Bladder microvascular endothelial cell (primary cell): Measurements from ENCODE around the gene EBNA1BP2. TPM values are rescaled to one million over a fixed set of nuclear protein-coding genes. Genes with fewer than 3 reads are reported as not detected.

Source experiments
- total RNA-seq: library from RNA; depleted of rRNA; stranded (reverse); fragments of >200 nt; gene quantifications from 2 replicates; pipeline ENCODE4 v1.2.3, GENCODE V29; 2014

The EBNA1BP2 gene
- total RNA-seq = 66.1 and 81.1 TPM in 2 replicates

GRCh38 chr1:43171876-43172526 lies at the start of gene EBNA1BP2, which contains the start of gene CFAP57:
Gene EBNA1BP2 (minus strand): TSS chr1:43172290. CDS start chr1:43172118, 172 bp downstream.
Gene CFAP57 (plus strand): TSS chr1:43172330. CDS start chr1:43172754, 424 bp downstream.

Other genes with a start within 250 kb of the EBNA1BP2 start
- gene SLC2A1, start 213.4 kb downstream of the EBNA1BP2 start, total RNA-seq = 18.8 and 36.9 TPM in 2 replicates
- 0.16 and 0.31 TPM in 2 replicates for gene CFAP57, start within 50 bp of the EBNA1BP2 start, total RNA-seq
- gene TMEM125, start 97.7 kb upstream of the EBNA1BP2 start, total RNA-seq = 0.06 TPM in 1 of 2 replicates, not detected in the other
- not detected in 2 replicates for gene C1orf210, start 113.3 kb upstream of the EBNA1BP2 start, total RNA-seq
- gene TIE1, start 128.7 kb upstream of the EBNA1BP2 start, total RNA-seq = 740 and 1,208 TPM in 2 replicates
- 0.06 TPM in 1 of 2 replicates, not detected in the other for gene MPL, start 165.5 kb upstream of the EBNA1BP2 start, total RNA-seq
- gene CDC20, start 186.7 kb upstream of the EBNA1BP2 start, total RNA-seq = 29.1 and 66.4 TPM in 2 replicates
- gene ELOVL1, start 195.7 kb upstream of the EBNA1BP2 start, total RNA-seq = 46.8 and 67.8 TPM in 2 replicates
- 37.7 and 42.8 TPM in 2 replicates for gene MED8, start 217.5 kb upstream of the EBNA1BP2 start, total RNA-seq
- gene SZT2, start 217.6 kb upstream of the EBNA1BP2 start, total RNA-seq = 10.5 and 28.6 TPM in 2 replicates